HG03196 (cell line): ENCODE measurements around the gene FBXW12.
"Not testable (repeated sequence)": the region's sequence is repeated elsewhere in the genome, so short reads cannot be mapped to it uniquely, and the experiment has no call there.

Experiments used
- ATAC-seq: cut with Tn5 transposase; IDR thresholded peaks from one replicate; pipeline ENCODE4 v1.9.1; 2021; ENCODE audit not compliant: unreplicated experiment

FBXW12 gene

GRCh38 chr3:48371651-48372376 is at the start of gene FBXW12:
Gene FBXW12 (plus strand): TSS chr3:48372219. CDS start chr3:48372768, 549 bp downstream.
- ATAC-seq = no peak

DNA sequence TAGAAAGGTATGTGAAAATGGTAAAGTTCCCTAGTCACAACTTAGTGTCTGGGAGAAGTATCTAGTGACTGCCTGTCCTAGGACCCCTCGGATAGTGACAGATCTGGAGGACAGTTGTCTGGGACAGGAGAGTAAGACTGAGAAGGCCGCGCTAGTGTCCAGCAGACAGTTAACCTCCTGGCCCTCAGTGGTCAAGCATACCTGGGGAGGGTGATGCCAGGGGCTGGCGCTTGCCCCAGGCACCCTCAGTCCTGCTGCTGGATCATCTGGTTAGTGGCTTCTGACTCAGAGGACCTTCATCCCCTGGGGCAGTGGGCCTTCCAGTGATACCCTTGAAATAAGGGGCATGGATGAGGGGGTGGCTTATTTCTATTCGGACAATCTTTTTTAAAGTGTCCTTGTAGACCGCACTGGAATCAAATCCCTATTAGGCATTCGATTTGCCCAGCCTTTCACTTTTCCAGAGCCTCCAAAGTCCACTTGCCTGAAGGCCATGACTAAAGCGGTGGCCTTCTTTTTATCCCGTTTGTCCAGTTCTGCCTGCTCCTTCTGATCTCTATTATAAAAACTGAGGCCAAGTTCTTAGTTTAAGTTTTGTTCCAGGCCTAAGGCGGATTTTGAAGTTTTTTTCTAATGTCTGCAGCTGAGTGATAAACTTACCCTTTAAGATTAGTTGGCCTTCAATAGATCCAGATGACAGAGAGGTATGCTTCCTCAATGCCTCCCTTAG is 40.1 kb upstream of the FBXW12 start:
- ATAC-seq = not testable (repeated sequence)

GRCh38 chr3:48333346-48334245 is 38.4 kb upstream of the FBXW12 start, which contains the start of gene SPINK8:
Gene SPINK8 (minus strand): TSS chr3:48333661. CDS start chr3:48328341, 5,320 bp downstream.
- not testable (repeated sequence) for ATAC-seq

- no peak for ATAC-seq
Measured at GRCh38 chr3:48334605-48335004, 37.4 kb upstream of the FBXW12 start.

- not testable (repeated sequence) for ATAC-seq
Measured at GRCh38 chr3:48335286-48335685, 36.7 kb upstream of the FBXW12 start.

- ATAC-seq = not testable (repeated sequence)
Measured at GRCh38 chr3:48337536-48337935, 34.5 kb upstream of the FBXW12 start.

GRCh38 chr3:48338635-48339034 is 33.4 kb upstream of the FBXW12 start:
- ATAC-seq = no peak

DNA sequence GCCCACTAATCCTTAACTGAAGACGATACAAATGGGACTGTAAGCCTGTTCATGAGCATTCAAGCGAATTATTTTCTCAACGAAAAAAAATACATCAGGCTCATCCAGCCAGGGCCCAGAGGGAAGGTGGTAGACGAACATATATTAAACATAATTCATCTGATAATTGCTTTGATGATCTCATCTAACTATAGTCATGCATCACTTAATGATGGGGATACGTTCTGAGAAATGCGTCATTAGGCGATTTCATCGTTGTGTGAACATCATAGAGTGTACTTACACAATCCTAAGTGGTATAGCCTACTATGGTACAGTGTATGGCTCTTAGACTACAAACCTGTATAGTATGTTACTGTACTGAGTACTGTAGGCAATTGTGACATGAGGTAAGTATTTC is 28.6 kb upstream of the FBXW12 start:
- ATAC-seq = no peak

DNA sequence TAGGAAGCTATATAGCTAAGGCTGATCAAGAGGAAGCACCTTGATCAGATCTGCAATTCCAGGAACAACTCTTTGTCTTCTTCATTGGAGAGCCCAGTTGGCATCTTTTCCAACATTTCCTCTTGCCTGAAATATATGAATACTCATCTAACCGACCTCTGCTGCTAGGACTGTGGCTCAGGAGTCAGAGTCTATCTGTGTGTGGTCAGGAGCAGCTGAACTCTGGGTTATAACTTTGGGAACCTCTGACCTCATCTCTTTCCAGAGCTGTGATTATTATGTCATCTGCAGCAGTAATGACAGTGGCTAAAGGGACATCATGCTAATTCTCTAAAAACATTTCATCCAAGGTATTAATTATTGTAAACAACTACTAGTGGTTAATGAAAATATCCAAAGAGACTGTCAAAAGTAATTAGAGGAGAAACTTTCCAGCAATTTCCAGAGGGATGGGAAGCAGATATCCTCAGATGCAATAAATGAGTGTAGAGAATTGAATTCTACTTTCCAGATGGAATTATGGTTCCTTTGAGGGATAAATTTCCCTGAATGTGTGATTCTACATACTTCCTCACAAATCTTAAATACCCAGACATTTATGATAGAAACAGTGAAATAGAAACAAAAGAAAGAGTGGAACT is 27.0 kb upstream of the FBXW12 start:
- ATAC-seq = no peak

DNA sequence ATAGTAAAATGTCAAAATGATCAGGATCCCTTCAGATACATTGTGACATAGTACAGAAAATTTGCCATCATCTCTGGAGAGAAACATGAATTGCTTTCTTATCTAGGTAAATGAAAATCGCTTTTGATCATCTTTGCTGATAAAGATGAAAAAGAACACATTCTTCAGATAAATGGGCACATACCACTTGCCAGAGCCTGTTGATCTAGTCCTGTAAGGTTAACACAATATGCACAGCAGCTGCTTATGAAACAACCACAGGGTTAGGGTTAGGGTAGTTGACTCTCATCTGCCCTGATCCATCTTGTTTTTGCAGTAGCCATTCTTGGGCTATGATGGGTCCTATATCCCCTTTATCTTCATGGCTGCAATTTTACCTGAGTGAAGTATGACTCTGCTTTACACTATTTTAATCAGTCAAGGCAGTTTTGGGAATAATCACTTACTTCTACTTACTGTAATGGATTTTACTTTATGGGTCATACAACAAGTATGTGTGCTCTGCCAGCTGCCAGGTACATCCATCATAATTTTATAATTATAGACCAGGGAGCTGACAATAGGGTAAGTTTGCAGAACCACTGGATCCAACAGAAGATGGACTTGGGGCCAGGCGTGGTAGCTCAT is 26.0 kb upstream of the FBXW12 start:
- no peak for ATAC-seq

- ATAC-seq = no peak
Measured at GRCh38 chr3:48347500-48347899, 24.5 kb upstream of the FBXW12 start.

- no peak for ATAC-seq
Measured at GRCh38 chr3:48352546-48352945, 19.5 kb upstream of the FBXW12 start.

DNA sequence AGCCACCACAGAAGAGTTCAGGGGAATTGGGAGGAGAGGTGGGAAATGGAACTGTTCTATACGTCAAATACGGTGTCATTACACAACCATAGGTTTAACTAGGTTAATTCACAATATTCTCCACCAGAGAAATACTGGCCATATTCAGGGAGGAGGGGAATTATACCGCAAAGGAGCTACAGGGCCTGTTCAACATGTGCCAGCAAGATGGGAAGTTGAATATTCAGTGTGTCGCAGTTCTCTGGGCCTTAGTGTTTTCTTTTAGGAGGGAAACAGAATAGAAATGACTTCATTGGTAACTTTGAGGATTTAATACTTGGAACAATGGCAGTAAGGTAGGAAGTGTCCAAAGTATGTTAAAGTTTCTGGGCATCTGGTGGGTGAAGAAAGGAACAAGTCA is 18.0 kb upstream of the FBXW12 start:
- no peak for ATAC-seq

GRCh38 chr3:48356419-48356818 is 15.6 kb upstream of the FBXW12 start:
- ATAC-seq = no peak

DNA sequence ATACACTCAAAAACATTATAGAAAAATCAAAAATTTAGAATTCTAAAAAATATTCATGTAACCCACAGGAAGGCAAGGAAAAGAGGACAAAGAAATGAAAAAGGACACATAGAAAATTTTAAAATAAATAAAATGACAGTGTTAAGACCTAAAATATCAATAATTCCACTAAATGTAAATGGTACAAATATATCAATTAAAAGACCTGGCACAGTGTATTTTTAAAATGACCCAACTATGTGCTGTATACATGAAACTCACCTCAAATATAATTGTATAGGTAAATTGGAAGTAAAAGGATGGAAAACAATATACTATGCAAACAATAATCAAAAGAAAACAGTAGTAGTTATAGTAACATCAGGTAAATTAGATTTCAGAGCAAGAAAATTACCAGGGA is 10.1 kb upstream of the FBXW12 start:
- ATAC-seq = no peak

GRCh38 chr3:48364840-48365239 is 7.2 kb upstream of the FBXW12 start:
- ATAC-seq = no peak

GRCh38 chr3:48367201-48367600 is 4.8 kb upstream of the FBXW12 start:
- no peak for ATAC-seq

DNA sequence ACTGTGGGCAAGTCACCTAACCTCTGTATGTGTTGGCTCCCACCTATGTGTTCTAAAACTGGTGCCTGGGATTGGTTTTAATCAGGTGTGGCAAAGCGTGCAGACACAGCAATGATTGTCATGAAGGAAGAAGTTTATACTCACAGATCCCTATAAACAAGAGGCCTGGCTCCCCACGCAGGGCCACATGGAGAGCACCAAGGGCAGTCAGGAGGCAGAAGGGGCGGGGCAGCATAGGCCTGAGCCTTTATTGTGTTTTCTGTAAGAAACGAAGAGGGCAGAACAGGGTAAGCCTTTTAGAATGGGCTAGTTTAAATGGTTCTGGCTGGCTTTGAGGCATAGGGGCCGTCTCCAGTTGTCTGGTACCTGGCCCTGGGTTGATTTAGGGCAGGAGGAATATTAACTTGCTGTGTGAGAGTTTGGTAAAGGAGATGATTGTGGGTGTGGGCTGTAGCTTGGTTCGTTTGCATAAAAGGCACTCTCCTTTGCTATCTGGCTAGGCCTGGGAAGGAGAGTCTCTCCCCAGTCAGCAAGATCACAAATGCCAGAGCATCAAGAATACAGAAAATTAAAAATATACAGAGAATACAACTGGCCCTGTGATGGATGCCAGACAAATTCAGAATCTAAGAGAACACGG is 2.2 kb upstream of the FBXW12 start:
- no peak for ATAC-seq

DNA sequence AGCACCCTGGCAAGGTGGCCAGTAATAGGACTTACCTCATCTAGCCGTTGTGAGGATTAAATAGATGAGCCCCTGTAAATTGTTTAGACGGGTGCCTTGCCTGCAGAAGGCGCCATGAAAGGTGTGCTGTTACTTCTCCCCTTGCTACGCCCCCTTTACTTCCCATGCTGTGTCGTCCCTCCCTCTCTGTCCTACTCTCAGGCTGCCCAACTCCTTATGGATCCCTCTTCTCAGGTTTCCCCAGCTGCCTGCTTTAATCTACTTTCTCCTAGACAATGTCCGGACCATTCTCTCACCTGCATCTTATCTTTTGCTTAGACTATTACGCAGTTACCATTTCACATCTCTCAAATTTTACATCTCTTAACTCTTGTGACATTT is 1.7 kb upstream of the FBXW12 start:
- no peak for ATAC-seq

- ATAC-seq = no peak
Measured at GRCh38 chr3:48372377-48372770, 355 bp downstream of the FBXW12 start.
